Endothelial cell of umbilical vein (primary cell): ENCODE data around the gene SOSTDC1.

Experiments
- CTCF ChIP-seq, 2 donors: IDR thresholded peaks; 1 replicate in 1 of 2; 2 replicates in 1 of 2; pipeline ENCODE4 v1.5.1; 2011; ENCODE audit warnings: low read length in 2 of 2, mild to moderate bottlenecking in 2 of 2, moderate library complexity in 2 of 2, control low read depth in 1 of 2, inconsistent platforms in 1 of 2, low read depth in 1 of 2; ENCODE audit not compliant: insufficient read depth in 1 of 2; ENCODE audit errors: extremely low read depth in 1 of 2
- EZH2 ChIP-seq: IDR thresholded peaks from 2 replicates; pipeline ENCODE4 v1.6.1; 2012; ENCODE audit warnings: borderline replicate concordance, low read depth, mild to moderate bottlenecking, moderate library complexity, low read length, inconsistent platforms; ENCODE audit not compliant: severe bottlenecking
- FOS ChIP-seq: IDR thresholded peaks from 2 replicates; pipeline ENCODE4 v1.6.1; 2011; ENCODE audit warnings: mild to moderate bottlenecking, low read length, moderate library complexity, borderline replicate concordance; ENCODE audit not compliant: insufficient read depth
- GATA2 ChIP-seq: IDR thresholded peaks from 2 replicates; pipeline ENCODE4 v1.7.0; 2011; ENCODE audit warnings: low read depth, mild to moderate bottlenecking, moderate library complexity, mixed read lengths, low read length; ENCODE audit not compliant: insufficient read length, insufficient read depth
- JUN ChIP-seq: IDR thresholded peaks from 2 replicates; pipeline ENCODE4 v1.6.1; 2011; ENCODE audit warnings: borderline replicate concordance, low read depth; ENCODE audit not compliant: insufficient read length, insufficient read depth
- MYC ChIP-seq: IDR thresholded peaks from one replicate; pipeline ENCODE4 v1.6.1; 2011; ENCODE audit warnings: mild to moderate bottlenecking, low read depth, low read length
- POLR2A ChIP-seq: IDR thresholded peaks from 2 replicates; pipeline ENCODE4 v1.6.1; 2012; ENCODE audit warnings: low read depth, mild to moderate bottlenecking, control low read depth, low read length
- POLR2AphosphoS5 ChIP-seq: IDR thresholded peaks from 2 replicates; pipeline ENCODE4 v1.6.1; 2012; ENCODE audit warnings: low read depth, mild to moderate bottlenecking, control low read depth, low read length, moderate library complexity; ENCODE audit not compliant: insufficient read depth
- TF ChIP-seq, protein P1 (sequence below): IDR thresholded peaks from 2 replicates; pipeline ENCODE4 v1.6.1; 2011; ENCODE audit not compliant: insufficient read depth, insufficient read length

DNA sequence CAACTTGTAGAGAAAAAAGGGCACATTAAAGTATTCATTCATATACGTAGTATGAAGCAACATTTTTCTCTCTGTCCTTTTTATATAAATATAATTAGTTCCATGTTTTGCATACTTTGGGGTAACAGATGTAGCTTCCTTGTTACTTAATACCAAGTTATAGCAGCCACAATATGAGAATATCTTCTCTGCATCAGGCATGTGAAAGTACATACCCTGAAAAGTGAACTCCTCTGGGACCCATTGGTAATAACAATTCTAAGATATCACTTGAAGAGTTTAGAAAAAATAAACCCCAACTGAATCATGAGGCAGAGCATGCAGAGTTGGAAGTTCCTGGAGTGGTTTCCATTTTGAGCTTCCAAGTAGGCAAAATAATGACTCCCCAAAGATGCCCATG, 41.8 kb downstream of the SOSTDC1 start:
- TF ChIP-seq POLR2AphosphoS5 (no peak), EZH2 (no peak), CTCF (IDR thresholded peaks at IDR 0.05; ENCODE audit: extremely low read depth in 1 of 2, insufficient read depth in 1 of 2, low read depth in 1 of 2, low read length in 2 of 2) (no peak), POLR2A (no peak), FOS (no peak), GATA2 (no peak), MYC (no peak), JUN (no peak)
- TF ChIP-seq, protein P1, sequence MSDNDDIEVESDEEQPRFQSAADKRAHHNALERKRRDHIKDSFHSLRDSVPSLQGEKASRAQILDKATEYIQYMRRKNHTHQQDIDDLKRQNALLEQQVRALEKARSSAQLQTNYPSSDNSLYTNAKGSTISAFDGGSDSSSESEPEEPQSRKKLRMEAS = no peak
